CD4-positive, alpha-beta memory T cell (primary cell): ENCODE data around the gene GOT1. TPM values are rescaled to one million over a fixed set of nuclear protein-coding genes. Genes with fewer than 3 reads are reported as not detected.

ENCODE experiments used
- CTCF ChIA-PET: fragments of 350-600 bp; sonication (Branson Sonifier 250); formaldehyde crosslinking; loops from one replicate; lab custom pipeline; 2021; ENCODE audit warnings: inconsistent platforms; ENCODE audit not compliant: partially characterized antibody; lab: Charles Lee
- POLR2A ChIA-PET: fragments of 350-600 bp; sonication (Branson Sonifier 250); formaldehyde crosslinking; loops from one replicate; lab custom pipeline; 2021; ENCODE audit not compliant: partially characterized antibody; lab: Charles Lee
- DNase-seq, 5 donors: peaks; one replicate each; pipeline versions ENCODE4 v3.0.0 to v3.0.0-alpha.2; 2020 to 2022; ENCODE audit warnings: mixed read lengths in 1 of 5
- H3K27ac ChIP-seq: one replicate; pipeline ENCODE4 v1.7.0; 2013; ENCODE audit warnings: low read depth, low read length
- H3K27me3 ChIP-seq: 2 replicates; pipeline ENCODE4 v1.7.0; 2013; ENCODE audit warnings: mild to moderate bottlenecking, low read length, moderate library complexity; ENCODE audit not compliant: insufficient read depth
- H3K36me3 ChIP-seq: 2 replicates; pipeline ENCODE4 v1.7.0; 2013; ENCODE audit warnings: mild to moderate bottlenecking, low read length, moderate library complexity; ENCODE audit not compliant: insufficient read depth
- H3K4me1 ChIP-seq: 2 replicates; pipeline ENCODE4 v1.7.0; 2013; ENCODE audit warnings: mild to moderate bottlenecking, low read length, moderate library complexity; ENCODE audit not compliant: insufficient read depth
- H3K4me3 ChIP-seq, 2 donors: one replicate each; pipeline ENCODE4 v1.7.0; 2013; ENCODE audit warnings: low read length in 2 of 2, mild to moderate bottlenecking in 1 of 2
- H3K9me3 ChIP-seq, 2 donors: one replicate each; pipeline ENCODE4 v1.7.0; 2013; ENCODE audit warnings: low read length in 2 of 2, control low read depth in 1 of 2; ENCODE audit not compliant: control insufficient read depth in 1 of 2
- H3K27ac Mint-ChIP-seq, 7 donors: one replicate each; pipeline ENCODE4 v1.8.0; 2020 to 2021; ENCODE audit warnings: mixed read lengths in 7 of 7, mild to moderate bottlenecking in 6 of 7, inconsistent platforms in 3 of 7, moderate library complexity in 3 of 7
- H3K27me3 Mint-ChIP-seq, 2 donors: one replicate each; pipeline ENCODE4 v1.8.0; 2020 to 2021; ENCODE audit warnings: mixed read lengths in 2 of 2
- H3K36me3 Mint-ChIP-seq, 2 donors: one replicate each; pipeline ENCODE4 v1.8.0; 2020 to 2021; ENCODE audit warnings: mixed read lengths in 2 of 2, inconsistent platforms in 1 of 2, mild to moderate bottlenecking in 1 of 2
- H3K4me1 Mint-ChIP-seq, 4 donors: one replicate each; pipeline ENCODE4 v1.8.0; 2020 to 2021; ENCODE audit warnings: mixed read lengths in 4 of 4, mild to moderate bottlenecking in 1 of 4
- H3K4me3 Mint-ChIP-seq, 8 donors: one replicate each; pipeline ENCODE4 v1.8.0; 2020 to 2021; ENCODE audit warnings: mixed read lengths in 8 of 8, mild to moderate bottlenecking in 7 of 8, moderate library complexity in 6 of 8, inconsistent platforms in 3 of 8
- H3K9me3 Mint-ChIP-seq, 8 donors: one replicate each; pipeline ENCODE4 v1.8.0; 2020 to 2021; ENCODE audit warnings: mixed read lengths in 8 of 8, mild to moderate bottlenecking in 5 of 8, inconsistent platforms in 3 of 8, moderate library complexity in 1 of 8
- intact Hi-C: fragments of 100-400 bp; cut with micrococcal nuclease; formaldehyde crosslinking; loops from one replicate; pipeline ENCODE4 v1.15.1; 2023
- polyA plus RNA-seq, 2 donors: library from polyadenylated mRNA; unstranded; fragments of 300-500 nt; fragmentation: Illumina TruSeq; gene quantifications; one replicate each; pipeline ENCODE4 v1.2.3, GENCODE V29; 2021
- total RNA-seq, 2 experiments: library from RNA; stranded (reverse); gene quantifications; one replicate each; pipeline ENCODE4 v1.2.3, GENCODE V29; 2021

GOT1 gene
- total and polyA plus RNA-seq, 4 experiments from 2014 or later: 10.3 to 19.4 (median 14.6) TPM

DNA sequence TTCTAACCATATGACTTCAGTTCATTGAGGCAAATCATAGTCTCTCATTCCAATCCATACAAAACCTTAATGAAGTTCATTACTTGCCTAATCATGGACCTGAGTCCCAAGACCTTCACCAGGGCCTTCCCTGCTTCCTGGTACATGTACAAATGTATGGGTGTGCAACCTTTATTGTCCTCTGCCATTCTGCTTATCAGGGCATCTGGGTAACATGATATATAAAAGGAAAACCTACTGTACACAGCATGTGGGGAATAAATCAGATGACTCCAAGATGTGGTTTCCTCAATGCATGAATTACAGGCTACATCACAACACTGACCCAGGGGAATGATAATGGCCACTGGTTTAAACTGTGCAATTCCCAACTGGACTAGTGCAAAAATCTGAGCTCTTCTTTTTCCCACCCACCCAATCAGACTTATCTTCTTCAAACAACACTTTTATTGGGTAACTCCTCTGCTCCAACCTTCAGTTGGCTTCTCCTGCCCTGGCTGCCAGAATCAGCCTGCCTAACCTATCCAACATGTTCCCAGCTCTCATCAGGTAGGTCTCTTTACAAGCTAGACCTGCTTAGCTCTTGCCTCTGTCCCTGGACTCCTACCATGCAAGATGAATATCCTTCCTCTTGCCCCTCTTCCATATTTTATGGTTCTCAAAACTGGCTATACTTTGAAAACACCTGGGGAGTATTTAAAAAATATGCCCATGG, 11.4 kb downstream of the GOT1 start:
- ChIA-PET POLR2A (no interaction called here), CTCF (interaction anchor here (1.4 to 2.2 kb wide), 2 partner anchors 17 to 26 kb away, joined by 4 to 5 read pairs; no protein-coding TSS in a partner anchor)
- Mint-ChIP-seq H3K9me3 (peaks cover 0 to 3% (median 0%) of the 10 kb centered on the region in 8 donors), H3K4me1 (peaks cover 3 to 16% (median 10%) of the 10 kb centered on the region in 4 donors), H3K36me3 (peaks cover 46 to 66% of the 10 kb centered on the region in 2 donors), H3K27me3 (no peaks in the 10 kb centered on the region), H3K4me3 (no peak overlapping the region), H3K27ac (no peak overlapping the region)
- intact Hi-C loops: no loop called here
- Histone ChIP-seq H3K9me3 (no peaks in the 10 kb centered on the region), H3K36me3 (peaks cover 7% of the 10 kb centered on the region), H3K4me1 (no peaks in the 10 kb centered on the region), H3K4me3 (no peak overlapping the region), H3K27ac (no peak overlapping the region), H3K27me3 (no peaks in the 10 kb centered on the region)
- DNase-seq: no peak

DNA sequence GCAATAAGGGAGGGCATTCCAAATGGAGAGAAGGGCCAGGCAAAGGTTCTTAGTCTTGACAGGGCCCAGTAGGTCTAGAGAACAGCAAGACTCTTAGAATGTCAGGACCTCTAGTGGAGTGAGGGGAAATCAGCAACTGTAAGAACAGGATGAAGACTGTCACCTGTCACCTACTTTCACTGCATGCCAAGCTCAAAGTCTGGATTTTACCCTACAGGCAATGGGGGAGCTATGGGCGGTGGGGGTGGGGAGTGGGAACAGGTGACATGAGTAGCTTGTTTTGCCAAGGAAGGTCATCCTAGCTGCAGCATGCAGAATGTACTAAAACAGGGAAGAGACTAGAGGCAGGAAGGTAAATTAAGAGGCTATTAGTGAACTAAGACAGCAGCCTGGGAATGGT, 18.3 kb downstream of the GOT1 start:
- intact Hi-C loops: no loop called here
- H3K27me3 ChIP-seq: no peaks in the 10 kb centered on the region
- H3K9me3 ChIP-seq: no peaks in the 10 kb centered on the region
- H3K27ac ChIP-seq: no peak overlapping the region
- H3K4me1 ChIP-seq: no peaks in the 10 kb centered on the region
- Mint-ChIP-seq H3K4me1 (peaks cover 1 to 18% (median 8%) of the 10 kb centered on the region in 4 donors), H3K27ac (no peak overlapping the region), H3K4me3 (no peak overlapping the region), H3K27me3 (no peaks in the 10 kb centered on the region), H3K36me3 (peaks cover 28 to 40% of the 10 kb centered on the region in 2 donors), H3K9me3 (peaks cover 0 to 2% (median 0%) of the 10 kb centered on the region in 8 donors)
- H3K4me3 ChIP-seq: no peak overlapping the region
- CTCF ChIA-PET: interaction anchor here (1.5 kb wide), 1 partner anchor 24 kb away, joined by 6 read pairs; no protein-coding TSS in a partner anchor
- H3K36me3 ChIP-seq: peaks cover 4% of the 10 kb centered on the region
- POLR2A ChIA-PET: no interaction called here
- DNase-seq: no peak

DNA sequence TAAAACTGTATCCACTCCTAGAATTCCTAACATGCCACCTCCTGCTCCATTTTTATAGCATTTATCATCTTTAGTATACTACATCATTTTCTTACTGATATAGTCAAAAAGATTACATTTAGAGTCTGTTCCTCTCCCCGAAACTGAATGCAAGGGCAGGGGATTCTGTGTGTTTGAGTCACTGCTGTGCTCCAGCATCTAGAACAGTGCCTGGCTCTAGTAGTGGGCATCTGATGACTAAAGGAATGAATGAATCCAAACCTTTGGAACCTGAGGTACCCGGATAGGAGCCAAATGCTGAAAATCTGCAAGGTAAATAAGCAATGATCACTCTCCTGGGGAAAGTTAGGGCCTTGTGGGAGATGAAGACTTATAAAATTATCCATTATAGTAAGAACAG, 18.9 kb downstream of the GOT1 start:
- Mint-ChIP-seq H3K27ac (no peak overlapping the region), H3K4me3 (no peak overlapping the region), H3K27me3 (no peaks in the 10 kb centered on the region), H3K36me3 (peaks cover 33 to 45% of the 10 kb centered on the region in 2 donors), H3K9me3 (peaks cover 0 to 2% (median 0%) of the 10 kb centered on the region in 8 donors), H3K4me1 (peaks cover 1 to 18% (median 8%) of the 10 kb centered on the region in 4 donors)
- intact Hi-C loops: no loop called here
- H3K27ac ChIP-seq: no peak overlapping the region
- no peaks in the 10 kb centered on the region for H3K27me3 ChIP-seq
- no peaks in the 10 kb centered on the region for H3K9me3 ChIP-seq
- no peak for DNase-seq
- POLR2A ChIA-PET: no interaction called here
- H3K36me3 ChIP-seq: peaks cover 5% of the 10 kb centered on the region
- no peaks in the 10 kb centered on the region for H3K4me1 ChIP-seq
- CTCF ChIA-PET: interaction anchor here (1.5 kb wide), 1 partner anchor 24 kb away, joined by 6 read pairs; no protein-coding TSS in a partner anchor
- H3K4me3 ChIP-seq: no peak overlapping the region

DNA sequence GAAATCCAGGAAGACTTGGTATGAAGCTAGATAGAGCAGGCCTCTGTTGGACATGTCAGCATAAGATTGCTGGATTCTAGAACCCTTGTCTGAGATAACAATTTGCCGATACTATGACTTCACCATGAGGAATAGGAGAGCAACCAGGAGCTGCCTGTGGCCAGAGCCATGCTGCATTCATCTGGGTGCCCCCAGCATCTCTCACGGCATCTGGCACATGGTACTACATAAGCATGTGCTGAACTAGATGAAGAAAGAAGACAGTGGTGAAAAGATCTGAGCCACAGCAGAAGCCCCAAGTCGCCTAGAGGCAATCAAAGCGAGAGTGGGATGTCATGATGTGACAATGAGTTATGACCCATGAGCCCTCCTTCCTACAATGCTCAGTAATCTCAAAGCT, 19.5 kb downstream of the GOT1 start:
- no peaks in the 10 kb centered on the region for H3K4me1 ChIP-seq
- H3K27me3 ChIP-seq: no peaks in the 10 kb centered on the region
- Mint-ChIP-seq H3K27ac (no peak overlapping the region), H3K27me3 (no peaks in the 10 kb centered on the region), H3K4me3 (no peak overlapping the region), H3K4me1 (peaks cover 1 to 12% (median 7%) of the 10 kb centered on the region in 4 donors), H3K36me3 (peaks cover 33 to 45% of the 10 kb centered on the region in 2 donors), H3K9me3 (peaks cover 0 to 2% (median 0%) of the 10 kb centered on the region in 8 donors)
- no peaks in the 10 kb centered on the region for H3K9me3 ChIP-seq
- no peak for DNase-seq
- intact Hi-C loops: no loop called here
- ChIA-PET POLR2A (no interaction called here), CTCF (no interaction called here)
- H3K4me3 ChIP-seq: no peak overlapping the region
- H3K36me3 ChIP-seq: peaks cover 12% of the 10 kb centered on the region
- H3K27ac ChIP-seq: no peak overlapping the region

DNA sequence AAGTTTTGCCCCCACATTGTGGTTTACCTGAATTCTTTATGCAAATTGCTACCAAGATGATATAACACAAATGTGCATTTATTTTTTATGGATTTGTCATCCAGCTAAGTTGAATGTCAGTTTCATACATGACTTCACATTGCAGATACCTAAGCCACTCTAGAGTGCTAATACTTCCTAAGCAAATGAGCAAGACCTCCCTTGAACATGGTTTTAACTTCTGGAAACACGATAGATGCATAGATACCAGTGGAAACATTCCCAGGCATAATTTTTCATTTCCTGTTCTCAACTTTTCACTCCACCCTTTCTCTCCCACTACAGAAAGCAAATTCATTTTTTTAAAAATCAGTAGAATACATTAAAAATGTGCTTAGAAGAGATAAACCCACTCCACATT, 20.3 kb downstream of the GOT1 start:
- no peak overlapping the region for H3K27ac Mint-ChIP-seq
- H3K4me1 Mint-ChIP-seq: peaks cover 1 to 7% (median 5%) of the 10 kb centered on the region in 4 donors
- intact Hi-C loops: no loop called here
- no peaks in the 10 kb centered on the region for H3K27me3 Mint-ChIP-seq
- Histone ChIP-seq H3K4me1 (no peaks in the 10 kb centered on the region), H3K9me3 (no peaks in the 10 kb centered on the region), H3K4me3 (no peak overlapping the region), H3K27me3 (no peaks in the 10 kb centered on the region), H3K27ac (no peak overlapping the region), H3K36me3 (peaks cover 19% of the 10 kb centered on the region)
- ChIA-PET CTCF (interaction anchor here (1.6 to 2.5 kb wide), 3 partner anchors 18 to 202 kb away, joined by 3 to 8 read pairs (median 6); no protein-coding TSS in a partner anchor), POLR2A (no interaction called here)
- peaks cover 0 to 2% (median 0%) of the 10 kb centered on the region in 8 donors for H3K9me3 Mint-ChIP-seq
- no peak overlapping the region for H3K4me3 Mint-ChIP-seq
- DNase-seq: no peak
- H3K36me3 Mint-ChIP-seq: peaks cover 38 to 45% of the 10 kb centered on the region in 2 donors

DNA sequence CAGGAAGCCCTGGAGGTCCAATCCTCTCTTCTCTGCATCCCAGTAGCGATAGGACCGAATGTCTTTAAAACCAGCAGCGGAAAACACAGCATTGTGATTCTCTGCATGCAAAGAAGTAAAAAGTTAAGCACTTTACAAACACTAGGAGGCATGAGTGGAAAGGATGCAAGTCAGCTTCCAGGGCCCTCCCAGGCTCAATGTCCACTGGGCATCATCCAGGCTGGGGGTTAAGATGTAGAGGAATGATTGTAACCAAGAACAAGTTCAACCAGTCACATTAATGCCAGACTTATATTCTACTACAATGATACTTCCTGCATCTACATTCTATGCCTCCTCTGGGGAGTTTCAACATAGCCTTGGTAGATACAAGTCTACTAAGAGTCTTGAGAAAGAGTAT, 24.3 kb downstream of the GOT1 start:
- no peaks in the 10 kb centered on the region for H3K4me1 ChIP-seq
- no peaks in the 10 kb centered on the region for H3K9me3 ChIP-seq
- DNase-seq: no peak
- Mint-ChIP-seq H3K9me3 (no peaks in the 10 kb centered on the region), H3K27ac (no peak overlapping the region), H3K27me3 (no peaks in the 10 kb centered on the region), H3K4me1 (peaks cover 0 to 5% (median under 1%) of the 10 kb centered on the region in 4 donors), H3K36me3 (peaks cover 53 to 66% of the 10 kb centered on the region in 2 donors), H3K4me3 (no peak overlapping the region)
- ChIA-PET CTCF (interaction anchor here (1.4 kb wide), 1 partner anchor 30 kb away, joined by 3 read pairs; no protein-coding TSS in a partner anchor), POLR2A (no interaction called here)
- intact Hi-C loops: no loop called here
- H3K36me3 ChIP-seq: peaks cover 42% of the 10 kb centered on the region
- H3K4me3 ChIP-seq: no peak overlapping the region
- no peaks in the 10 kb centered on the region for H3K27me3 ChIP-seq
- no peak overlapping the region for H3K27ac ChIP-seq

DNA sequence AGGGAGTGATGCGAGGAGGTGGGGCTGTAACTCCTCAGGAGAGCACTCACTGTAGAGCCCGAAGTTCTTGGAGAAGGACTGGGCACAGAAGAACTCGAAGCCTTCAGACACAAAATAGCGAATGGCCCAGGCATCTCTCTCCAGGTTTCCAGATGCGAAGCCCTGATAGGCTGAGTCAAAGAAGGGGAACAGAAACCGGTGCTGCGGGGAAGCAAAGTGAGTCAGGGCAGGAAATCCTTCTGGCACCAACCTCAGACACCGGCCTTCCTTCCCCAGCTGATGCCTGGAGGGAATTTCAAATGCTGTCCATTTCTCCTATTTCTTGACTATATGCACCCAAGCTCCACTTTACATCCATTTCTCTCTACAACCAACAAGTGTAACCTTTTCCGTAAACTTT, 26.8 kb downstream of the GOT1 start:
- H3K27ac Mint-ChIP-seq: no peak overlapping the region
- no peaks in the 10 kb centered on the region for H3K4me1 Mint-ChIP-seq
- CTCF ChIA-PET: interaction anchor here (1.2 to 5.1 kb wide), 2 partner anchors 11 to 208 kb away, joined by 4 to 34 read pairs; no protein-coding TSS in a partner anchor
- H3K4me3 Mint-ChIP-seq: no peak overlapping the region
- peaks cover 57 to 79% of the 10 kb centered on the region in 2 donors for H3K36me3 Mint-ChIP-seq
- intact Hi-C loops: no loop called here
- no peak overlapping the region for H3K27ac ChIP-seq
- no peaks in the 10 kb centered on the region for H3K27me3 ChIP-seq
- DNase-seq: no peak
- H3K4me3 ChIP-seq: no peak overlapping the region
- H3K27me3 Mint-ChIP-seq: no peaks in the 10 kb centered on the region
- H3K4me1 ChIP-seq: no peaks in the 10 kb centered on the region
- H3K9me3 ChIP-seq: no peaks in the 10 kb centered on the region
- POLR2A ChIA-PET: no interaction called here
- H3K9me3 Mint-ChIP-seq: no peaks in the 10 kb centered on the region
- H3K36me3 ChIP-seq: peaks cover 42% of the 10 kb centered on the region
